RCC 7860 (cell line): ENCODE results near the gene BRAP.
"Not testable (repeated sequence)": the region's sequence is repeated elsewhere in the genome, so short reads cannot be mapped to it uniquely, and the experiment has no call there.

Experiments used
- DNase-seq: peaks from one replicate; pipeline ENCODE4 v3.0.0-alpha.2; 2015; ENCODE audit warnings: low spot score
- FAIRE-seq: peaks from 2 replicates; lab custom pipeline; 2012; peaks lifted over from hg19 to GRCh38; lab: Jason Lieb, UNC

The BRAP gene

GRCh38 chr12:111685811-111686573 lies at the start of gene BRAP, which contains the start of gene ACAD10:
BRAP (minus strand) TSS chr12:111685956; CDS start chr12:111685792, 164 bp downstream.
ACAD10 (plus strand) TSS chr12:111686053; CDS start chr12:111692710, 6,657 bp downstream.
- no peak for FAIRE-seq
- DNase-seq: peak; percentile 84

- no peak for DNase-seq
- FAIRE-seq: no peak
These were observed 47.7 kb upstream of the BRAP start for GRCh38 chr12:111733340-111733915.

DNA sequence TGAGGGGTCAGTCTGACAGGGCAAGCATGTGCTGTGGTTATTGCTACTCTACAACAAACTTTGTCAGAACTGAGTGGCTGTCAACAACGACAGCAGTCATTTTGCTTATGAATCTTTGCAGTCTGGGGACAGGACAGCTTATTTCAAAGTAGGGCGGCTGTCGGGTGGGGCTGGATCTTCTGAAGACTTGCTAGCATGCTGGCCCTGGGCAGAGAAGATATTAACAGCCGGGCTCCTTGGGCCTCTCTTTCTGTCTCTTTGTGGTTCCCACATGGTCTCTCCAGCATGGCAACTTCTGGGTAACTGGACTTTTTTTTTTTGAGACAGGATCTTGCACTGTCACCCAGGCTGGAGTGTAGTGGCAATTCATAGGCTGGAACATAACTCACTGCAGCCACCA lies 47.0 kb upstream of the BRAP start:
- FAIRE-seq: no peak

GRCh38 chr12:111730420-111730819 lies 44.7 kb upstream of the BRAP start:
- no peak for DNase-seq
- FAIRE-seq: no peak

More for the DNA sequence above, 47.0 kb upstream of the BRAP start:
- DNase-seq: no peak

- FAIRE-seq (no peak), DNase-seq (no peak)
These were observed 43.0 kb upstream of the BRAP start for GRCh38 chr12:111728795-111729194.

DNA sequence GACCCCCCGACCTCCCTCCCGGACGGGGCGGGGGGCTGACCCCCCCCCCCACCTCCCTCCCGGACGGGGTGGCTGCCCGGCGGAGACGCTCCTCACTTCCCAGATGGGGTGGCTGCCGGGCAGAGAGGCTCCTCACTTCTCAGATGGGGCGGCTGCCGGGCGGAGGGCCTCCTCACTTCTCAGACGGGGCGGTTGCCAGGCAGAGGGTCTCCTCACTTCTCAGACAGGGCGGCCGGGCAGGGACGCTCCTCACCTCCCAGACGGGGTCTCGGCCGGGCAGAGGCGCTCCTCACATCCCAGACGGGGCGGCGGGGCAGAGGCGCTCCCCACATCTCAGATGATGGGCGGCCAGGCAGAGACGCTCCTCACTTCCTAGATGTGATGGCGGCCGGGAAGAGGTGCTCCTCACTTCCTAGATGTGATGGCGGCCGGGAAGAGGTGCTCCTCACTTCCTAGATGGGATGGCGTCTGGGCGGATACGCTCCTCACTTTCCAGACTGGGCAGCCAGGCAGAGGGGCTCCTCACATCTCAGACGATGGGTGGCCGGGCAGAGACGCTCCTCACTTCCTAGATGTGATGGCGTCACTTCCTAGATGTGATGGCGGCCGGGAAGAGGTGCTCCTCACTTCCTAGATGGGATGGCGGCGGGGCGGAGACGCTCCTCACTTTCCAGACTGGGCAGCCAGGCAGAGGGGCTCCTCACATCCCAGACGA lies 38.0 kb upstream of the BRAP start:
- FAIRE-seq: not testable (repeated sequence)

DNA sequence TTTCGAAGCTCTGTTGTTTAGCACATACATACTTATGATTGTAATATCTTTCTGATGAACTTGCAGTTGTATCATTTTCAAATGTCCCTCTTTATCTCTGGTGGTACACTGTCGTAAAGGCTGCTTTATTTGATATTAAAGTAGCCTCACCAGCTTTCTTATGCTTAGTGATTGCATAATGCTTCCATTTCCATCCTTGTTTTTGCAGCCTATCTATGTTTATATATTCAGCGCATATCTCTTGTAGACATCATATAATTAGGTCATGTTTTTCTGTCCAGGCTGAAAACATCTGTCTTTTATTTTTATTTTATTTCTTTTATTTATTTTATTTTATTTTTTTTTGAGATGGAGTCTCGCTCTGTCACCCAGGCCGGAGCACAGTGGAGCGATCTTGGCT lies 34.7 kb upstream of the BRAP start:
- DNase-seq: no peak
- FAIRE-seq: no peak

More for the DNA sequence above, 38.0 kb upstream of the BRAP start:
- not testable (repeated sequence) for DNase-seq

DNA sequence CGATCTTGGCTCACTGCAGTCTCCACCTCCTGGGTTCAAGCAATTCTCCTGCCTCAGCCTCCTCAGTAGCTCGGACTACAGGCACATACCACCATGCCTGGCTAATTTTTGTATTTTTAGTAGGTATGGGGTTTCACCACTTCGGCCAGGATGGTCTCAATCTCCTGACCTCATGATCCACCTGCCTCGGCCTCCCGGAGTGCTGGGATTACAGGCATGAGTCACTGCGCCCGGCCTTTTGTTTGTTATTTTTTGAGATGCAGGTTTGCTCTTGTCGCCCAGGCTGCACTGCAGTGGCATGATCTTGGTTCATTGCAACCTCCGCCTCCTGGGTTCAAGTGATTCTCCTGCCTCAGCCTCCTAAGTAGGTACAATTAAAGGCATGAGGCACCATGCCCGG lies 33.6 kb upstream of the BRAP start:
- DNase-seq, FAIRE-seq: not testable (repeated sequence)

DNA sequence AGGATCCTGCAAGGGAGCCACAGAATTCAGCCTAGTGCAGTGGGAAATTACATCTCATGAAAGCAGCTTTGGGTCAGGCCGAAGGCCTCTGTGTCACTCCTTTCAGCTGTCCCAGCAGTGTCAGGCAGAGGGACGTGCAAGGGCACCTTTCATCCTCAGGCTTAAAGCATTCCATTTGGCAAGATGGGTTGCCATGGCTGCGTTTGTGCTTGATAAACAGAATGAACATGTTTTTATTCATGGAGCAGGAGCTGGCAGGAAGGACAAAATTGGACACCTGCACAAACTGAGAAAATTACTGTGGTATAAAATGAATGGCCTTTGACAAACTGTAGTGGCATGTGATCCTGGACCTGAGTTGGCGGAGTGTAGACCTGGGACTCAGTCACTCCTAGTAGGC lies 29.5 kb upstream of the BRAP start:
- FAIRE-seq: no peak
- DNase-seq: no peak

DNA sequence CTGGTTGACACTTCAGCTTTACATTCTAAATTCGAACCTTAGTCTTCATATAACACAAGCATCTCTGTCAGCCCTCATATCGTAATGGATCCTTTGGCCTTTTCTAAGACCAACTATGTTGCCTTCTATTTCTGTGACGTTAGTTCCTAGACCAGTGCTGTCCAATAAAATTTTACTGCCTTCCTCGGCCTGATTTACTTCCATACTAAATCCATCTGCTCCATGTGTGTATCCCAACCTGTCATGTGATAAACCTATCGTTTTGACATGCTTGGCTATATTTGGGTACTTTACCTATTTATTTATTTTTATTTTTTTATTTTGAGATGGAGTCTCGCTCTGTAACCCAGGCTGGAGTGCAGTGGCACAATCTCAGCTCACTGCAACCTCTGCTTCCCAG lies 20.4 kb upstream of the BRAP start:
- FAIRE-seq (no peak), DNase-seq (no peak)

- FAIRE-seq: no peak
- DNase-seq: no peak
These were observed 19.9 kb upstream of the BRAP start for GRCh38 chr12:111705672-111706071.

DNA sequence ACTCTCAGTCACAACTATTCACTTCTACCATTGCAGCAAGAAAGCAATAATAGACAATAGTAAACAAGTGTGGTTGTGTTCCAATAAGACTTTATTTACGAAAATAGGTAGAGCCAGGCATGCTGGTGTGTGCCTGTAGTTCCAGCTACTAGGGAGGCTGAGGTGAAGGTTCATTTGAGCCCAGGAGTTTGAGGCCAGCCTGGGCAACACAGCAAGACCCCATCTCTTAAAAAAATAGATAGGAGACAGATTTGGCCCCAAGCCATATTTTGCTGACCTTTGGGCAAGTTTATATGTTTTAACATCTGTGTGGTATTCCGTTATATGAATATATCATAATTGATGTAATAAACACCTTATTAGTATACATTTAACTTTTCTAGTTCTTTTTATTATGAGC lies 14.2 kb upstream of the BRAP start:
- no peak for FAIRE-seq
- DNase-seq: no peak

DNA sequence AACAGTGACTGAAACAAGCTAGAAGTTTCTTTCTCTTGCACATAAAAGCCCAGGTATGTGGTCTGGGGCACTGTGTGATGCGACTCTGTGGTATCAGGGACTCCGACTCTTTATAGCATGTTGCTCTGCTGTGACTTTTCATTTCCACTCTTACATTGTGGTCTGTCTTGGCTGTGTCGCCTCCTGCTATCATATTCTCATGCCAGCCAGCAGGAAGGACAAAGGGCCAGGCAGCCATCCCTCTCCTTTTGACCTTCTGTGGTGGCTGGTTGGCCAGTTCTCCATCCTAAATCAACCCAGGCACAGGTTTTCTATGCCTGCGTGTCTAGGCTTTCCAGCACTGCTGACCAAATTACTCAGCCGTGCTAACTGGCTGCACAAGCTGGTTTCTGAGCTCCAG lies 8.1 kb upstream of the BRAP start:
- DNase-seq (no peak), FAIRE-seq (no peak)

DNA sequence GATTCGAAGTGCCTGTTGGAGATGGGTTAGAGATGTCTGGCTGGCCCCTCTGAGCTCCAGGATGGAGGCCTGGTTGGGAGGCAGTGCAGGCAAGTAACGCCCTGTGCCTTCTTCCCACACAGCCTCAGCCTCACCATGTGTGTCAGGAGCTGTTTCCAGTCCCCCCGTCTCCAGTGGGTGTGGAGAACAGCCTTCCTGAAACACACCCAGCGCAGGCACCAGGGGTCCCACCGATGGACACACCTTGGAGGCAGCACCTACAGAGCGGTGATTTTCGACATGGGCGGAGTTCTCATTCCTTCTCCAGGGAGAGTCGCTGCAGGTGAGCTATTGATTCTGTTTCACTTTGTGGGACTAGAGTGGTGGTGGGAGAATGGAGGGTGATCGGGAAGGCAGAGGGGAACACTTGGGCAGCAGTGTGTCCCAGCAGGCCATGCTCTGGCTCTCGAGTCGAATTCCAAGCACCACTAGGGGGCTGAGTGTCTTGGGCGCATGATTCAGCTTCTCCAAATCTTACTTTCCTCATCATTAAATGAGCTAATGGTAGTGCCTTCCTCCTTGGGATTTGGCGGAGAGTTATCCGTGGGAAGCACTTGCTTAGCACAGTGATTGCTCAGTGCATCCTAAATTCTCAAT lies 6.9 kb upstream of the BRAP start:
- FAIRE-seq (no peak), DNase-seq (no peak)

GRCh38 chr12:111691262-111691661 lies 5.5 kb upstream of the BRAP start:
- no peak for DNase-seq
- FAIRE-seq: no peak

- FAIRE-seq: no peak
- DNase-seq: no peak
These were observed 2.2 kb upstream of the BRAP start for GRCh38 chr12:111687952-111688351.

DNA sequence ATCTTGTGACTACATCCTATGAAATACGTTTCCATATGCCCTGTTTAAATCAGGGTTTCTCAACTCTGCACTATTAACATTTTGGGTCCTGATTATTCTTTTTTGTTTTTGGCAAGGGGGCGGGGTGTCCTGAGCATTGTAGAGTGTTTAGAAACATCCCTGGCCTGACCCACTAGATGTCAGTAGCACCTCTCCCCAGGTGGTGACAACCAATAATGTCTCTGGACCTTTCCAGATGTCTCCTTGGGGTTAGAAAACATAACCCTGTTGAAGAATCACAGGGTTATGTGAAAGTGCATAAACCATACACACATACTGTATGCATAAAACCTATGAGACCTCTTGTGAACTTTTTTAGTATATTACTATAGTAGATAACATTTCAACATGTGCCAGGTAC lies 1.5 kb upstream of the BRAP start:
- DNase-seq: no peak

DNA sequence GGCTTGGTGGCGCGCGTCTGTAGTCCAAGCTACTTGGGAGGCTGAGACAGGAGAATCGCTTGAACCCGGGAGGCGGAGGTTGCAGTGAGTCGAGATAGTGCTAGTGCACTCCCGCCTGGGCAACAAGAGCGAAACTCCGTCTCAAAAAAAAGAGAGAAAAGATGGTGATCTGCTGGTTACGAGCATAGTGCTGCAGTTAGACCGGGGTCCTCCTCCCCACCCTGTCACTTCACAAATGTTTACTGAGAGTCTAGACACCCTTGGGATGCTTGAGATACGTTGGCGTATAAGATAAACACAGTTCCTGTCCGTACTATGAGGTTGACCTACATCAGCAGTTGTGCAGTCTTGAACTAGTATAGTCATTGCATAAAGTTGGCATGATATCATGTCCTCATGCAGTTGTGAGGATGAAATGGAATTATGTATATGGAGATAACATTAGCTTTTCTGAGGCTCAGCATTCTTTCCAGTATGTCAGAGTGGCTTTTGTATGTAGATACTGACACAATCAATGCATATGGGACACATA lies 884 bp upstream of the BRAP start:
- DNase-seq (no peak), FAIRE-seq (no peak)

More for the DNA sequence above, 1.5 kb upstream of the BRAP start:
- FAIRE-seq: no peak

DNA sequence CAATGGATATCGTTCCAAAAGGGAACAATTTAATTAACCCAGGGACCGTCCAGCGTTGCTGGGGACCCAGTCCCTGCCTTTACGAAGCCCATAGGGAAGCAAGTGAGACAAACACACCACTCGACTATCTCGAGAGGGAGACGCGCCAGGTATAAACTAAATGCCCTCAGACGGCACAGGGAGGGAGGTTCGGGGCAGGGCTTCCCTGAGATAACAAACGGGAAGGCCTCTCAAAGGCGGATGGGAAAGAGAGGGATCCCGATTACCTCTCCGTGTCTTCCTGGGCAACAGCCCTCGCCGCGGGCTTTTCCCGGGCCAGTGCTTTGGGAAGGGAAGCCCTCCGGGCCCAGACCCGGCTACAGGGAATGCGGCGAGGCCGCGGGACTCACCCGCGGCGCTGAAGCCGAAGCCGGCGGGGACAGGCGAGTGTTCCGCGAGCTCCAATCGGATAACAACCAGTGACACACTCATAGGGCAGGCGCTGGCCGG lies 390 bp downstream of the BRAP start:
- DNase-seq (no peak), FAIRE-seq (no peak)

- DNase-seq, FAIRE-seq: not testable (repeated sequence)
These were observed 1.1 kb downstream of the BRAP start for GRCh38 chr12:111684485-111685198.
